HG02884 (cell line): ENCODE results near the gene LRSAM1.
"Not testable (repeated sequence)": the region's sequence is repeated elsewhere in the genome, so short reads cannot be mapped to it uniquely, and the experiment has no call there.

Experiments
- ATAC-seq: cut with Tn5 transposase; IDR thresholded peaks from one replicate; pipeline ENCODE4 v1.9.1; 2021; ENCODE audit warnings: mild to moderate bottlenecking, moderate library complexity; ENCODE audit not compliant: unreplicated experiment

The LRSAM1 gene

GRCh38 chr9:127455324-127455992 lies 4.1 kb downstream of the LRSAM1 start:
- no peak for ATAC-seq

DNA sequence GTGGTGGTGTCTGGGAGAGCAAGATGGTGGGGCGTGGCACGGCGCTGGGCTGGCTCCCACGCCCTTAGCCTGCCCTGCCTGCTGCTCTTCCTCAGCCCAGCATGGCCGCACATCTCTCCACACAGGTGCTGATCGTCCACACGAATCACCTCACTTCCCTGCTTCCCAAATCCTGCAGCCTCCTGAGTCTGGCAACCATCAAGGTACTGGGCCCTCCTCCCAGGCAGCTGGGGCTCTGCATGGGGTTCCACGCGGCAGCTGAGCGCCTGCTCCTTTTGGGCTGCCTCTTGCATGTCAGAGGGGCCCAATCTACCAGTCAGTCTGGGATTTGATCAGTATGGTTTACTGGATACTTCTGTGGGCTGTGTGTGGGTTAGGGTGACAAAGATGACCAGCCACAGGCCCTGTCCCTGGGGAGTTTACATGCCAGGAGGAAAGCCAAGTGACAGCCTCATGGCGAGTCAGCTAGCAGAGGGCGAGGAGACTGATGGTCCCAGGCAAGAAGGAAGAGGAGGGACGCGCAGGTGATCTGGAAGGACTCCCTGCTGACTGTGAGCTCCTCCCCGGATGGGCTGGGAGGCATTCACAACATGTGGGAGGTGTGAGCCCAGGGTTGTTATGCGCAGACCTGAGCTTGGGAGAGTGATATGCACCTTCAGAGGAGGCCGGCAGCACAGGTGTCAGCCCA lies 6.0 kb downstream of the LRSAM1 start:
- ATAC-seq = no peak

GRCh38 chr9:127458921-127459320 lies 7.6 kb downstream of the LRSAM1 start:
- no peak for ATAC-seq

GRCh38 chr9:127463382-127463781 lies 12.1 kb downstream of the LRSAM1 start:
- no peak for ATAC-seq

- no peak for ATAC-seq
These were observed 12.6 kb downstream of the LRSAM1 start for GRCh38 chr9:127463911-127464310.

- ATAC-seq = not testable (repeated sequence)
These were observed 15.2 kb downstream of the LRSAM1 start for GRCh38 chr9:127466407-127466917.

- ATAC-seq = no peak
These were observed 16.3 kb downstream of the LRSAM1 start for GRCh38 chr9:127467621-127468020.

DNA sequence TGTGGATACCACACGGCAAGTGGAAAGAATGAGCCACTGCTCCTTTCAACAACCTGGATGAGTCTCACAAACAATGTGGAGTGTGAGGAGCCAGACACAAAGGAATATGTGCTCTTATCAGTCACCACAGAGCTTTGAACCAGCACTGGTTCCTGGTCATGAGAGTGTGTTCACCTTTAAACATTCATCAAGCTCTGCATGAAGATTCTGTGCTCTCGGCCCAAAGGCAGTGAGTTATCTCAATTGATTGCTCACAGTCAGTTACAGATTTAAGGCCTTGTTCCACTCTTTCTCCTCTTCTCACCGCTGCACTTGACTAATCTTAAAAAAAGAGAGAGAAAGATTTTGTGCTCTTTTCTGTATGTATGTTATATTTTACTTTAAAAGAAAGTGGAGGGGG lies 19.4 kb downstream of the LRSAM1 start:
- ATAC-seq = no peak

GRCh38 chr9:127473501-127473900 lies 22.2 kb downstream of the LRSAM1 start:
- no peak for ATAC-seq

DNA sequence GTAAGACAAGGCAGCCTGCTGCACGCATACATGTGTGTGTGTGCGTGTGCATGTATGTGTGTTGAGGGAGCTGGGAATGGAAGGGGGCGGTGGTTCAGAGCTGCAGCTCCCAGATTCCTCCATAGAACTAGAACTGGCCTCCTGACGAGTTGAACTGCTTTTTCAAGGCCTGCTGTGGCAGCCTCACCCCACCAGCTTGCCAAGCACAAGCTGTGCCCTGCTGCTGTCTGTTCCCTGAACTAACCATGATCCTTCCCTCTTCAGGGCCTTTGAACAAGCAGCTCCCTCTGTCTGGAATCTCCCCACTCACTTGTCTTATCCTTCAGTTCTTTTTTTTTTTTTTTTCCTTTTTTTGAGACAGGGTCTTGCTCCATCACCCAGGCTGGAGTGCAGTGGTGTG lies 22.6 kb downstream of the LRSAM1 start:
- ATAC-seq = no peak

GRCh38 chr9:127474592-127474991 lies 23.3 kb downstream of the LRSAM1 start:
- ATAC-seq = no peak

DNA sequence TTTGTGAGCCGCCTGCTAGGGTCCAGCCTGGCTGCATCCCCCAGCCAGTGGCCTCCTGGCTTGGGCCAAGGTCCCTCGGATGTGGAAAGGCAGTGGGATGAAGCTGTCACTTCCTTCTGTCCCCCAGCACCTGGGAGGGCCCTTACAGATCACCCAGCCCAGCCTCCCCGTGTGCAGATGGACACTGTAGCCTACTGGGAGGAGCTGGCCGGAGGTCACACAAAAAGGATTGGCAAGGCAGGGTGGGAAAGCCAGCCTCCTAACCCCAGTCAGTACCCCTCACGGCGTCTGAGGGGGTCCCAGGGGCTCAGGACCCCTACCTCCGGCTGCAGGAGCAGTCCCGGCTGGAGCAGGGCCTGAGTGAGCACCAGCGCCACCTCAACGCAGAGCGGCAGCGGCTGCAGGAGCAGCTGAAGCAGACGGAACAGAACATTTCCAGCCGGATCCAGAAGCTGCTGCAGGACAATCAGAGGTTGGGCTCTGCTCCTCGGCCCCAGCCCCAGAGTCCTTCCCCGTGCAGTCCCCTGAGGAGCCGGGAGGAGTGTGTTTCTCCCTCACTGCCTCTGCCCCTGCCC lies 28.3 kb downstream of the LRSAM1 start:
- ATAC-seq = no peak

DNA sequence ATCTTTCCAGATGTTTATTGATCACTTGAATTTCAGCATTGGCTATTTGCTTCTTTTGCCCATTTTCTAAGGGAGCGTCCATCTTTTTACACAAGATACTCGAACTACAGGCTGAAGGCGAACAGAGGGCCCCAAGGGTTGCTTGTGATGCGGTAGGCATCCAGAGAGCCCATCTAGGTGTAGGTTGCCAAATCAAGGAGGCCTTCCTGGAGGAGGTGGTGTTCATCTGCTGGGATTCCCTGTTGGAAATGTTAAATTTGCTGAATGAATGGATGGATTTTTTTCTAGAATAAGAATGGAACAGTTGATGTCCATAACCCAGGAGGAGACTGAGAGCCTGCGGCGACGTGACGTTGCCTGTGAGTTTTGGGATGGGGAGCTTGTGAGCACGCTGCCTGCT lies 31.4 kb downstream of the LRSAM1 start:
- no peak for ATAC-seq

GRCh38 chr9:127485995-127486394 lies 34.7 kb downstream of the LRSAM1 start:
- ATAC-seq = no peak

- ATAC-seq = no peak
These were observed 37.6 kb downstream of the LRSAM1 start for GRCh38 chr9:127488946-127489345.

- no peak for ATAC-seq
These were observed 38.3 kb downstream of the LRSAM1 start for GRCh38 chr9:127489471-127490115.

DNA sequence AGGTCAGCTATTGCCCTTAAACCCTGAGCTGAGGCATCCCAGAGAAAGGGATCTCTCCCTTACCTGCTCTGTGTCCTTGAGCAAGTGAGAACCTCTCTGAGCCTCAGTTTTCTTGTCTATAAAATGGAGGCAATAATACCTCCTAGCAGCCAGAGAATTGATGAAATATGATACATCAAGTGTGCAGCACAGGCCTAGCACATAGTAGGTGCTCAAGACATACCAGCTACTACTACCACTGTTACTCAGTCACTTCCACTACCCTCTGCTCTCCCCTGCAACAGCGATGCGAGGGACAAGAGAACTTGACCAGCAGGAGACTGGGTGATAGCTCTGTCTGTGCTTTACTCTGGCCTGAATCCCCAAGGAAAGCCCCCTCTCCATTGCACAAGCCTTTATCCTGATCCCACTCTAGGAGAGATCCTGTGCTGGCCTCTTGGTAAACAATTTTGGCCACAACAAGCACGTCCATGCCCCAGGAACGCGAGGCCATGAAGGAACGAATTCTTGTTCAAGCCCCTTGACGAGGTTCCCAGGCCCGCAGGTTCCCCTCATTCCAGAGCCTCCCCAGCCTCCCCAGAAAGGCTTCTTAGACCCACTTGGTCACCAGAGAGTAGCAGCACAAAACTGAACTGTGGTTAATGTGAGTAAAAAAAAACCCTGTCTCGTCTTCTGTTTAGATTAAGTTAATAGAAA lies 39.4 kb downstream of the LRSAM1 start:
- ATAC-seq = no peak

DNA sequence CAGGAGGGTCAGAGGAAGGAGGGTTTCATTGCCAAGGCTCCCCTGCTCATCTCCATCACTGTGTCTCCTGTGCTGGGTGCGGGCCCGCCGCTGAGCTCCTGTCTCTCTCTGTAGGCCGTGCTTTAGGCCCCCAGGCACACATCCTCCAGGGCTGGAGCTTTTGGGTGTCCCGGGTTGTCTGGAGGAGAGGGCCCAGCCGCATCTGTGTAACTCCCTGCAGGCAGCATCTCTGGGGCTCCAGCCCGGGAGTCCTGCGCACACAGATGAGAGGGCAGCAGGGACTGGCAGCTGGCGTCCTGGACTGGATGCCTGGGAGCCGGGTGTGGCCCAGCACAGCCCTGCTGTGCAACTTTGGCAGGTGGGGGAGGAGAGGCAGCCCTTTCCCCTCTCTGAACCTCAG lies 40.2 kb downstream of the LRSAM1 start:
- no peak for ATAC-seq

DNA sequence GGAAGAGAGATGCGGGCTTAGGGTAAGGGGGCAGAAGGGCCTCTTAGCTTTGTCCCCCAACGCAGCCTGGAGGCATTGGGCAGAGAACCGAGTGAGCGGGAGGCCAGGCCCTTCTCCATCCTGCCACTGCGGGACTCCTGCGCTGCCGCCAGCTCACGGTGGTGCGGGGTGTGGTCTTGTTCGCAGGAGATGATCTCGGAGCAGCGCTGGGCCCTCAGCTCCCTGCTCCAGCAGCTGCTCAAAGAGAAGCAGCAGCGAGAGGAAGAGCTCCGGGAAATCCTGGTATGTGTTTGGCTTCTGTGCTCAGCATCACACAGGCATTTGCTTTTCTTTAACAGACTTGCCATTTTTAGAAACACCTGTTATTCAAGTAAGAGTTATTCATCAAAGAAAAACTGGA lies 41.3 kb downstream of the LRSAM1 start:
- ATAC-seq = no peak

DNA sequence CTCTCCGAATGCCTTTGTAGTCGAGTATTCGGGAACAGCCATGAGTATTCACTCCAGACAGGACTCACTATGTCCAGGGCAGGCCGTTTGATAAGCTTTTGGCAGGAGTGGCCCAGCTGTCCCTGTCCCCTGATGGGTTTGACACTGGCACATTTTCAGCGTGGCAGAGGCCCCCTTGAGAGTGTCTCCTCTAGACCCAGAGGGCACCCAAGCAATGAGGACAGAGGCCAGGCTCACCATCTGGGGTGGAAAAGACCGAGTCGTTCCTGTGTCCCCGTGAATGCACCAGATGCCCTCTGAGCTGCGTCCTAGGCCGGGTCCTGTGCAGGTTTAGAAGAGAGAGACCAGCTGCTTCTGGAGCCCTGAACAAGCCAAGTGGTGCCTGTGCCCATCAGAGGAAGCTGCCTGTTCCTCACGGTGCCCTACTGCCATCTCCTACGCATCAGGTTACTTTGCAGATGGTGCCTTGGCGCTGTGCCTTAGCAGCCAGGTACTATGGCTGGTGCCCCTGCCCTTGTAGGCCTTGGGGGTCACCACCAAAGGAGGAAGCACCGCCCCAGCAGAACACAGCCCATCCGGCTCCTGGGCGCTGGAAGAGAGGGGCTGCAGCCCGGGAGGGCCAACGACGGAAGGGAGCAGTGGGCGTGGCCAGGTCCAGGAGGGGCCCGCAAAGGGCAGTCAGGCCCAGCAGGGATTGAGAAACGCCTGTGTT lies 42.4 kb downstream of the LRSAM1 start:
- ATAC-seq = no peak
